ENCODE data around the gene PCBP3.

DNA sequence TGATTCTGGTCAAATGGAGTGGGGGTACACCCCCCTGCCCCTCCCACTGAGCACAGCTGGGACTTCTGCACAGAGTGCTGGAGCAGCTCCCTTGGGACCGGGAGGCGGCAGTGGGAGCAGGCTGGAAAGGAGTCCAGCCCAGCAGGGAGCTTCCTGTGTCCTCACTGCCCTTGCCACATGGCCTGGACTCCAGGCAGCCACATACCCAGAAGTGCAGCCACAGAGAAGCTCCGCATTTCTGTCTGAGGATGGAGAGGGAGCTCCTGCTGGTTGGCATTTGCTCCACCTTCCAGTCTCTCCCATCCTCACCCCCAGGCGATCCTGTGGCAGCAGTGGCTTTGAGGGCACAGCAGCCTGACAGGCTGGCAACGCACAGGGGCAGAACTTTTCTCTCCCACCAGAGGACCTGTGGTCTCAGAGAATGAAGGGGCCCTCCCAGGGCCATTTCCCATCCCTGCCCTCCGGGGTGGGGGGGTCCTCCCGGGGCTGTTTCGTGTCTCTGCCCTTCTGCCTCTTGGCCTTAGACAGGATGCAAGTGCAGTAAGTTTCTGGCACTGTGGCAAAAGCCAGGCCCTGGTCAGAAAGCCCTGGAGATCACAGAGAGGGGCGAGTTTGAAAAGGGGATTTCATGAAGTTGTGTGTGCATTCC, 234.4 kb downstream of the PCBP3 start:
- TF ChIP-seq NBN (IDR thresholded peaks at IDR 0.05) (no peak), POLR2A (IDR thresholded peaks at IDR 0.05; ENCODE audit: low read depth, low read length) (no peak), POLR2AphosphoS5 (IDR thresholded peaks at IDR 0.05; ENCODE audit: low read length) (no peak), HDAC2 (IDR thresholded peaks at IDR 0.05) (no peak), CREM (IDR thresholded peaks at IDR 0.05; ENCODE audit: low read depth) (no peak), SPI1 (IDR thresholded peaks at IDR 0.05; ENCODE audit: borderline replicate concordance, insufficient read depth, low read depth, low read length) (no peak), GABPA (IDR thresholded peaks at IDR 0.05; ENCODE audit: low read depth) (no peak), GATAD2B (conservative IDR thresholded peaks at IDR 0.05; ENCODE audit: low read depth) (no peak)
- TF ChIP-seq, protein P1, sequence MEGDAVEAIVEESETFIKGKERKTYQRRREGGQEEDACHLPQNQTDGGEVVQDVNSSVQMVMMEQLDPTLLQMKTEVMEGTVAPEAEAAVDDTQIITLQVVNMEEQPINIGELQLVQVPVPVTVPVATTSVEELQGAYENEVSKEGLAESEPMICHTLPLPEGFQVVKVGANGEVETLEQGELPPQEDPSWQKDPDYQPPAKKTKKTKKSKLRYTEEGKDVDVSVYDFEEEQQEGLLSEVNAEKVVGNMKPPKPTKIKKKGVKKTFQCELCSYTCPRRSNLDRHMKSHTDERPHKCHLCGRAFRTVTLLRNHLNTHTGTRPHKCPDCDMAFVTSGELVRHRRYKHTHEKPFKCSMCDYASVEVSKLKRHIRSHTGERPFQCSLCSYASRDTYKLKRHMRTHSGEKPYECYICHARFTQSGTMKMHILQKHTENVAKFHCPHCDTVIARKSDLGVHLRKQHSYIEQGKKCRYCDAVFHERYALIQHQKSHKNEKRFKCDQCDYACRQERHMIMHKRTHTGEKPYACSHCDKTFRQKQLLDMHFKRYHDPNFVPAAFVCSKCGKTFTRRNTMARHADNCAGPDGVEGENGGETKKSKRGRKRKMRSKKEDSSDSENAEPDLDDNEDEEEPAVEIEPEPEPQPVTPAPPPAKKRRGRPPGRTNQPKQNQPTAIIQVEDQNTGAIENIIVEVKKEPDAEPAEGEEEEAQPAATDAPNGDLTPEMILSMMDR (IDR thresholded peaks at IDR 0.05 in 2 of 3, conservative IDR thresholded peaks at IDR 0.05 in 1 of 3; ENCODE audit: control insufficient read depth in 2 of 3, extremely low read depth in 1 of 3, insufficient read depth in 1 of 3, low read depth in 3 of 3, low read length in 3 of 3): no peak

All from GM12878 (cell line).